SK-N-MC (cell line): ENCODE data around the gene SLCO3A1.

Experiments
- DNase-seq: peaks from one replicate; pipeline ENCODE4 v3.0.0-alpha.2; 2011; ENCODE audit warnings: low read depth, low spot score
- H3K27ac ChIP-seq: fragments of 200-600 bp; sonication (generic); 2 replicates; pipeline ENCODE4 v1.5.1; 2016; ENCODE audit warnings: mixed run types
- H3K36me3 ChIP-seq: fragments of 200-600 bp; sonication (generic); 2 replicates; pipeline ENCODE4 v1.6.1; 2017; ENCODE audit warnings: antibody characterized with exemption, low read length, mixed read lengths; ENCODE audit not compliant: insufficient read depth
- H3K4me3 ChIP-seq: fragments of 200-600 bp; sonication (generic); 2 replicates; pipeline ENCODE4 v1.5.1; 2016
- H3K9ac ChIP-seq: fragments of 200-600 bp; sonication (generic); 2 replicates; pipeline ENCODE4 v1.8.0; 2017; ENCODE audit warnings: mixed run types, mixed read lengths; ENCODE audit not compliant: insufficient read length
- H3K9me3 ChIP-seq: fragments of 200-600 bp; sonication (generic); 2 replicates; pipeline ENCODE4 v1.6.1; 2017; ENCODE audit warnings: low read depth, mild to moderate bottlenecking, antibody characterized with exemption, low read length, moderate library complexity, mixed read lengths
- EZH2 ChIP-seq: fragments of 200-600 bp; sonication (generic); IDR thresholded peaks from one replicate; pipeline ENCODE4 v1.6.1; 2017; ENCODE audit warnings: antibody characterized with exemption
- FOXP2 ChIP-seq: optimal IDR thresholded peaks from 2 replicates; pipeline ENCODE3; 2011; ENCODE audit warnings: mild to moderate bottlenecking, moderate library complexity; ENCODE audit not compliant: insufficient read depth; ENCODE audit errors: extremely low read length, control extremely low read depth
- POLR2AphosphoS5 ChIP-seq: IDR thresholded peaks from 2 replicates; pipeline ENCODE4 v1.6.1; 2012; ENCODE audit warnings: mild to moderate bottlenecking, low read depth, low read length, borderline replicate concordance

The SLCO3A1 gene

DNA sequence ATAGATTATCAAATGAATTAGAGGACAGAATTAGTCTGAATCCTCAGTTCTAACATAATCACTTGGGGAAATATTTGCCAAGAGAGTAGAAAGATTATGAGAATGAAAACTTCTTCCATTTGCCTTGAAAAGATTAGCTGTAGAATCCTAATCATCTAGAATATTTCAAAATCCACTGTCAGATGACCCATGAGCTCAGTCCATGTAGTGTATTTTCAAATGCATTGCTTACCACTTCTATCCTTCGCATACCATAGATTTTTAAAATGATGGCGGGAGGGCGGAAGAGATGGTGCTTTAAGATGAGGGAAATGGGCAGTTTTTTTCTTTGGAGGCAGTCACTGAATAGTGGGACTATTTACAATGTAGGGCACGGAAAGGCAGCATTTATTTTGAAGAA lies 136.3 kb downstream of the SLCO3A1 start:
- no peak overlapping the region for H3K9ac ChIP-seq
- no peak for TF ChIP-seq POLR2AphosphoS5
- TF ChIP-seq FOXP2 = no peak
- TF ChIP-seq EZH2 = no peak

GRCh38 chr15:91992945-91993344 lies 139.4 kb downstream of the SLCO3A1 start:
- DNase-seq = no peak
- no peak overlapping the region for H3K4me3 ChIP-seq
- H3K36me3 ChIP-seq = no peaks in the 10 kb centered on the region
- no peak for TF ChIP-seq FOXP2
- TF ChIP-seq POLR2AphosphoS5 = no peak
- no peak for TF ChIP-seq EZH2
- no peak overlapping the region for H3K9ac ChIP-seq
- H3K27ac ChIP-seq = no peak overlapping the region
- no peaks in the 10 kb centered on the region for H3K9me3 ChIP-seq

More for the DNA sequence above, 136.3 kb downstream of the SLCO3A1 start:
- Histone ChIP-seq H3K36me3 (no peaks in the 10 kb centered on the region), H3K4me3 (no peak overlapping the region), H3K27ac (no peak overlapping the region), H3K9me3 (no peaks in the 10 kb centered on the region)
- no peak for DNase-seq

- Histone ChIP-seq H3K9me3 (no peaks in the 10 kb centered on the region), H3K36me3 (no peaks in the 10 kb centered on the region), H3K4me3 (no peak overlapping the region), H3K27ac (no peak overlapping the region), H3K9ac (no peak overlapping the region)
- TF ChIP-seq POLR2AphosphoS5 (no peak), FOXP2 (no peak), EZH2 (no peak)
- DNase-seq = no peak
These were observed 141.6 kb downstream of the SLCO3A1 start for GRCh38 chr15:91995146-91995545.

DNA sequence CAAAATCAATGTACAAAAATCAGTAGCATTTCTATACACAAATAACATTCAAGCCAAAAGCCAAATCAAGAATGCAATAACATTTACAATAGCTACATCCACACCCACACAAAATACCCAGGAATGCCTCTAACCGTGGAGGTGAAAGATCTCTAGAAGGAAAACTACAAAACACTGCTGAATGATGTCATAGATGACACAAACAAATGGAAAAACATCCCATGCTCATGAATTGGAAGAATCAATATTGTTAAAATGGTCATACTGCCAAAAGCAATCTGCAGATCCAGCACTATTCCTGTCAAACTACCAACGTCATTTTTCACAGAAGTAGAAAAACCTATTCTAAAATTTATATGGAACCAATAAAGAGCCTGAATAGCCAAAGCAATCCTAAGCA lies 143.7 kb downstream of the SLCO3A1 start:
- Histone ChIP-seq H3K9me3 (no peaks in the 10 kb centered on the region), H3K36me3 (no peaks in the 10 kb centered on the region), H3K4me3 (no peak overlapping the region), H3K9ac (no peak overlapping the region), H3K27ac (no peak overlapping the region)
- DNase-seq = no peak
- TF ChIP-seq EZH2 (no peak), POLR2AphosphoS5 (no peak), FOXP2 (no peak)

- no peak overlapping the region for H3K4me3 ChIP-seq
- TF ChIP-seq FOXP2 = no peak
- TF ChIP-seq POLR2AphosphoS5 = no peak
- no peak for TF ChIP-seq EZH2
- H3K9ac ChIP-seq = no peak overlapping the region
- H3K36me3 ChIP-seq = no peaks in the 10 kb centered on the region
- H3K9me3 ChIP-seq = no peaks in the 10 kb centered on the region
- H3K27ac ChIP-seq = no peak overlapping the region
- no peak for DNase-seq
These were observed 147.2 kb downstream of the SLCO3A1 start for GRCh38 chr15:92000709-92001108.

GRCh38 chr15:92001307-92001706 lies 147.8 kb downstream of the SLCO3A1 start:
- no peak overlapping the region for H3K27ac ChIP-seq
- no peak for DNase-seq

GRCh38 chr15:92002666-92003065 lies 149.2 kb downstream of the SLCO3A1 start:
- H3K27ac ChIP-seq = no peak overlapping the region
- TF ChIP-seq FOXP2 (no peak), EZH2 (no peak), POLR2AphosphoS5 (no peak)
- H3K4me3 ChIP-seq = no peak overlapping the region
- no peaks in the 10 kb centered on the region for H3K9me3 ChIP-seq
- DNase-seq = no peak
- H3K36me3 ChIP-seq = no peaks in the 10 kb centered on the region
- H3K9ac ChIP-seq = no peak overlapping the region

More at GRCh38 chr15:92001307-92001706, 147.8 kb downstream of the SLCO3A1 start:
- Histone ChIP-seq H3K4me3 (no peak overlapping the region), H3K36me3 (no peaks in the 10 kb centered on the region), H3K9ac (no peak overlapping the region), H3K9me3 (no peaks in the 10 kb centered on the region)
- TF ChIP-seq EZH2 (no peak), FOXP2 (no peak), POLR2AphosphoS5 (no peak)

DNA sequence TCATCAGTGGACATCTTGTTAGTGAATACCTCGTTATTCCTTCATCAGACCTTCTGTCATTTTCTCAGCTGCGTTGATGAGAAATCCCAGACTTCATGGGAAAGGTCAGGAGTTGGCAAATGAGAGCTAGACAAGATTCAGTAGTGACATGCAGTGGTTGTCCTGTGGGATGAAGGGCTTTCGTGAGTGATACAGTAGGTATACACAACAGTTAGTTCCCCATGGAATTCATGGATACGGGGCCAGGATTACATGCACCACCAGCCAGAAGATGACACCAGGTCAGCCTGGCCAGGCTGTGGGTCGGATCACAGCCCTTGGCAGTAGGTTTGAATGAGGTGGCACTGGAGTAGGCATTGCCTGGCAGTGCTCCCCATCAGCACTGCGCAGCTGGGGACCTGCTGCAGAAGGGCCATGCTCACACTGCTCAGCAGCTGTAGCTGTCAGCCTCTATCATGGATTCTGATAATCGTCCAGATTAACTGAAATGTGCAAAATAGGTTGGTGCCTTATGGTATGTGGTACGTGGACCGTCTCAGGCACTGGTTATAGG lies 150.1 kb downstream of the SLCO3A1 start:
- no peak for DNase-seq
- no peak overlapping the region for H3K9ac ChIP-seq
- TF ChIP-seq FOXP2 (no peak), POLR2AphosphoS5 (no peak), EZH2 (no peak)
- no peak overlapping the region for H3K4me3 ChIP-seq
- no peaks in the 10 kb centered on the region for H3K9me3 ChIP-seq
- no peak overlapping the region for H3K27ac ChIP-seq
- H3K36me3 ChIP-seq = no peaks in the 10 kb centered on the region

- H3K9me3 ChIP-seq = no peaks in the 10 kb centered on the region
- H3K9ac ChIP-seq = no peak overlapping the region
- H3K27ac ChIP-seq = no peak overlapping the region
- DNase-seq = no peak
- TF ChIP-seq FOXP2 = no peak
- no peaks in the 10 kb centered on the region for H3K36me3 ChIP-seq
- no peak overlapping the region for H3K4me3 ChIP-seq
These were observed 151.6 kb downstream of the SLCO3A1 start for GRCh38 chr15:92005154-92005553.

- no peak for DNase-seq
- no peak overlapping the region for H3K9ac ChIP-seq
- no peak for TF ChIP-seq POLR2AphosphoS5
- TF ChIP-seq FOXP2 = no peak
- TF ChIP-seq EZH2 = no peak
- H3K9me3 ChIP-seq = no peaks in the 10 kb centered on the region
- no peak overlapping the region for H3K27ac ChIP-seq
- no peaks in the 10 kb centered on the region for H3K36me3 ChIP-seq
- no peak overlapping the region for H3K4me3 ChIP-seq
These were observed 152.9 kb downstream of the SLCO3A1 start for GRCh38 chr15:92006186-92007028.
